ENCODE results near the gene TRPM1.

GRCh38 chr15:31101262-31102038, at the start of gene TRPM1:
- TF ChIP-seq, protein P1, sequence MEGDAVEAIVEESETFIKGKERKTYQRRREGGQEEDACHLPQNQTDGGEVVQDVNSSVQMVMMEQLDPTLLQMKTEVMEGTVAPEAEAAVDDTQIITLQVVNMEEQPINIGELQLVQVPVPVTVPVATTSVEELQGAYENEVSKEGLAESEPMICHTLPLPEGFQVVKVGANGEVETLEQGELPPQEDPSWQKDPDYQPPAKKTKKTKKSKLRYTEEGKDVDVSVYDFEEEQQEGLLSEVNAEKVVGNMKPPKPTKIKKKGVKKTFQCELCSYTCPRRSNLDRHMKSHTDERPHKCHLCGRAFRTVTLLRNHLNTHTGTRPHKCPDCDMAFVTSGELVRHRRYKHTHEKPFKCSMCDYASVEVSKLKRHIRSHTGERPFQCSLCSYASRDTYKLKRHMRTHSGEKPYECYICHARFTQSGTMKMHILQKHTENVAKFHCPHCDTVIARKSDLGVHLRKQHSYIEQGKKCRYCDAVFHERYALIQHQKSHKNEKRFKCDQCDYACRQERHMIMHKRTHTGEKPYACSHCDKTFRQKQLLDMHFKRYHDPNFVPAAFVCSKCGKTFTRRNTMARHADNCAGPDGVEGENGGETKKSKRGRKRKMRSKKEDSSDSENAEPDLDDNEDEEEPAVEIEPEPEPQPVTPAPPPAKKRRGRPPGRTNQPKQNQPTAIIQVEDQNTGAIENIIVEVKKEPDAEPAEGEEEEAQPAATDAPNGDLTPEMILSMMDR (IDR thresholded peaks at IDR 0.05; ENCODE audit: insufficient read depth, low read depth, low read length) = no peak
- no peak for TF ChIP-seq EZH2 (IDR thresholded peaks at IDR 0.05; ENCODE audit: insufficient read depth, low read length)

Data from astrocyte (in vitro differentiated cells and primary cell).